SK-N-SH treated with all-trans-retinoic acid at 6 μM for 48 hours (cell line): Measurements from ENCODE around the gene TMEM164.

Source experiments
- ATAC-seq: fragments of 200-7000 bp; cut with Tn5 transposase; 3 replicates; pipeline ENCODE4 v1.9.1; 2020; ENCODE audit warnings: mild to moderate bottlenecking, moderate library complexity
- ARNTL ChIP-seq: fragments of 450-650 bp; formaldehyde crosslinking; IDR thresholded peaks from 2 replicates; pipeline ENCODE4 v1.5.0; 2020; ENCODE audit warnings: low read depth, mild to moderate bottlenecking, moderate library complexity, borderline replicate concordance
- BACH2 ChIP-seq: fragments of 250-450 bp; sonication (Bioruptor Pico); IDR thresholded peaks from 2 replicates; pipeline ENCODE4 v1.9.0; 2021; ENCODE audit warnings: mild to moderate bottlenecking, borderline replicate concordance
- GLIS3 ChIP-seq: fragments of 250-450 bp; sonication (Bioruptor Pico); IDR thresholded peaks from 2 replicates; pipeline ENCODE4 v1.5.0; 2020; ENCODE audit warnings: mild to moderate bottlenecking, moderate library complexity
- OSR1 ChIP-seq: fragments of 250-450 bp; sonication (Bioruptor Pico); IDR thresholded peaks from 2 replicates; pipeline ENCODE4 v1.8.0; 2022; ENCODE audit warnings: moderate library complexity, mild to moderate bottlenecking, inconsistent platforms
- RARB ChIP-seq: fragments of 250-450 bp; sonication (Bioruptor Pico); IDR thresholded peaks from 2 replicates; pipeline ENCODE4 v1.8.0; 2021; ENCODE audit warnings: mild to moderate bottlenecking, moderate library complexity
- TOX ChIP-seq: fragments of 250-450 bp; sonication (Bioruptor Pico); IDR thresholded peaks from 2 replicates; pipeline ENCODE4 v1.8.0; 2021; ENCODE audit warnings: mild to moderate bottlenecking, moderate library complexity, borderline replicate concordance
- ZFP3 ChIP-seq: fragments of 250-450 bp; sonication (Bioruptor Pico); IDR thresholded peaks from 2 replicates; pipeline ENCODE4 v1.5.0; 2020; ENCODE audit warnings: mild to moderate bottlenecking, moderate library complexity
- ZFP30 ChIP-seq: fragments of 450-650 bp; formaldehyde crosslinking; IDR thresholded peaks from 2 replicates; pipeline ENCODE4 v1.5.0; 2022; ENCODE audit warnings: mild to moderate bottlenecking, moderate library complexity
- ZNF70 ChIP-seq: fragments of 450-650 bp; formaldehyde crosslinking; IDR thresholded peaks from 2 replicates; pipeline ENCODE4 v1.5.0; 2020; ENCODE audit warnings: mild to moderate bottlenecking, moderate library complexity
- ZNF8 ChIP-seq: fragments of 450-650 bp; formaldehyde crosslinking; IDR thresholded peaks from 2 replicates; pipeline ENCODE4 v1.5.0; 2020; ENCODE audit warnings: mild to moderate bottlenecking, moderate library complexity
- TF ChIP-seq, protein P1 (sequence below): fragments of 250-450 bp; sonication (Bioruptor Pico); IDR thresholded peaks from 2 replicates; pipeline ENCODE4 v1.5.0; 2020; ENCODE audit warnings: mild to moderate bottlenecking, moderate library complexity
- TF ChIP-seq, protein P2 (sequence below): fragments of 250-450 bp; sonication (Bioruptor Pico); IDR thresholded peaks from 2 replicates; pipeline ENCODE4 v1.8.0; 2021; ENCODE audit warnings: low read depth, mild to moderate bottlenecking, moderate library complexity, borderline replicate concordance
- TF ChIP-seq, protein P3 (sequence below): fragments of 250-450 bp; sonication (Bioruptor Pico); IDR thresholded peaks from 2 replicates; pipeline ENCODE4 v1.5.1; 2020; ENCODE audit warnings: low read depth, mild to moderate bottlenecking, moderate library complexity
- TF ChIP-seq, protein P4 (sequence below): fragments of 250-450 bp; sonication (Bioruptor Pico); IDR thresholded peaks from 2 replicates; pipeline ENCODE4 v1.5.1; 2021; ENCODE audit warnings: mild to moderate bottlenecking, moderate library complexity
- TF ChIP-seq, protein P5 (sequence below): fragments of 250-450 bp; sonication (Bioruptor Pico); IDR thresholded peaks from 2 replicates; pipeline ENCODE4 v1.8.0; 2020; ENCODE audit warnings: mild to moderate bottlenecking, moderate library complexity, borderline replicate concordance

TMEM164 gene

DNA sequence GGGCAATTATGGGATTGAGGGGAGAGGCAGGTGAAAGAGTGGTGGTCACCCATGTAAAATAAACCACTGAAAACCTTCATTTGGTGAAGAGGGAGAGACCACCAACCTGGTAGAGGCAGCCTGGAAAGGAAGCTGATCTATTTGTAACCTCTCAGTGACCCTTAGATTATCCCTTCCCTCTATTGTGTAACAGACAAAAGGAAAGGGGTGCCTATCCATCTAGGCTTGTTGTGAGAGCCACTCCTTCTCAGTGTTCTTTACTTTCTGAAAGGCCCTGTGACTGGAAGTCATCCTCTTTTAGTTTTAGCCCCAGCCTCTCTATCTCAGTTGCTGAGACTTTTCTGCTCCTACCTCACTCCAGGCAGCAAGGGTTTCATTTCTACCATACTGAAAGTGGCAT, 142.4 kb downstream of the TMEM164 start:
- ATAC-seq = no peak

DNA sequence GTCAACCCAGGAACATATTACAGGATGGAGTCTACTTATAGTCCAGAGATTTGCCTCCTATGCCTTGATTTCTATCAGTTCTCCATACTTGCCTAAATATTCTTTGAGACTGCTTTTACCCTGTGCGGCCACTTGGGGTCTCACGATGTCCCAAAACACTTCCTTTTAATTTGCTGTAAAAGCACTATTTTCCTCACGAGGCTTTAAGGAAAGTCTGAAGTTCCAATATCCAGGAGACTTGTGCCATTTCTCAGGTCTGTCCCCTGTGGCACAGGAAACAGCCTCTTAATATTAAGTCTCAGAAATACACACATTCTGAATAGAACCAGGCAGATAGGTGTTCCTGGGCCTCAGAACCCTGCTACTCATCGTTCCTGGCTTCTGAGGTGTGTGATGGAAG, 142.9 kb downstream of the TMEM164 start:
- peak; percentile 85 for ATAC-seq
- TF ChIP-seq, protein P1, sequence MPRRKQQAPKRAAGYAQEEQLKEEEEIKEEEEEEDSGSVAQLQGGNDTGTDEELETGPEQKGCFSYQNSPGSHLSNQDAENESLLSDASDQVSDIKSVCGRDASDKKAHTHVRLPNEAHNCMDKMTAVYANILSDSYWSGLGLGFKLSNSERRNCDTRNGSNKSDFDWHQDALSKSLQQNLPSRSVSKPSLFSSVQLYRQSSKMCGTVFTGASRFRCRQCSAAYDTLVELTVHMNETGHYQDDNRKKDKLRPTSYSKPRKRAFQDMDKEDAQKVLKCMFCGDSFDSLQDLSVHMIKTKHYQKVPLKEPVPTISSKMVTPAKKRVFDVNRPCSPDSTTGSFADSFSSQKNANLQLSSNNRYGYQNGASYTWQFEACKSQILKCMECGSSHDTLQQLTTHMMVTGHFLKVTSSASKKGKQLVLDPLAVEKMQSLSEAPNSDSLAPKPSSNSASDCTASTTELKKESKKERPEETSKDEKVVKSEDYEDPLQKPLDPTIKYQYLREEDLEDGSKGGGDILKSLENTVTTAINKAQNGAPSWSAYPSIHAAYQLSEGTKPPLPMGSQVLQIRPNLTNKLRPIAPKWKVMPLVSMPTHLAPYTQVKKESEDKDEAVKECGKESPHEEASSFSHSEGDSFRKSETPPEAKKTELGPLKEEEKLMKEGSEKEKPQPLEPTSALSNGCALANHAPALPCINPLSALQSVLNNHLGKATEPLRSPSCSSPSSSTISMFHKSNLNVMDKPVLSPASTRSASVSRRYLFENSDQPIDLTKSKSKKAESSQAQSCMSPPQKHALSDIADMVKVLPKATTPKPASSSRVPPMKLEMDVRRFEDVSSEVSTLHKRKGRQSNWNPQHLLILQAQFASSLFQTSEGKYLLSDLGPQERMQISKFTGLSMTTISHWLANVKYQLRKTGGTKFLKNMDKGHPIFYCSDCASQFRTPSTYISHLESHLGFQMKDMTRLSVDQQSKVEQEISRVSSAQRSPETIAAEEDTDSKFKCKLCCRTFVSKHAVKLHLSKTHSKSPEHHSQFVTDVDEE = no peak
- no peak for TF ChIP-seq BACH2 (CRISPR knock-in tag)
- no peak for TF ChIP-seq RARB (CRISPR knock-in tag)
- TF ChIP-seq ZNF8 (CRISPR knock-in tag) = no peak
- TF ChIP-seq GLIS3 (CRISPR knock-in tag) = no peak
- no peak for TF ChIP-seq TOX

More for the DNA sequence above, 142.4 kb downstream of the TMEM164 start:
- TF ChIP-seq RARB (CRISPR knock-in tag) = no peak
- TF ChIP-seq, protein P2, sequence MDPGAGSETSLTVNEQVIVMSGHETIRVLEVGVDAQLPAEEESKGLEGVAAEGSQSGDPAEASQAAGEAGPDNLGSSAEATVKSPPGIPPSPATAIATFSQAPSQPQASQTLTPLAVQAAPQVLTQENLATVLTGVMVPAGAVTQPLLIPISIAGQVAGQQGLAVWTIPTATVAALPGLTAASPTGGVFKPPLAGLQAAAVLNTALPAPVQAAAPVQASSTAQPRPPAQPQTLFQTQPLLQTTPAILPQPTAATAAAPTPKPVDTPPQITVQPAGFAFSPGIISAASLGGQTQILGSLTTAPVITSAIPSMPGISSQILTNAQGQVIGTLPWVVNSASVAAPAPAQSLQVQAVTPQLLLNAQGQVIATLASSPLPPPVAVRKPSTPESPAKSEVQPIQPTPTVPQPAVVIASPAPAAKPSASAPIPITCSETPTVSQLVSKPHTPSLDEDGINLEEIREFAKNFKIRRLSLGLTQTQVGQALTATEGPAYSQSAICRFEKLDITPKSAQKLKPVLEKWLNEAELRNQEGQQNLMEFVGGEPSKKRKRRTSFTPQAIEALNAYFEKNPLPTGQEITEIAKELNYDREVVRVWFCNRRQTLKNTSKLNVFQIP (CRISPR knock-in tag) = no peak

DNA sequence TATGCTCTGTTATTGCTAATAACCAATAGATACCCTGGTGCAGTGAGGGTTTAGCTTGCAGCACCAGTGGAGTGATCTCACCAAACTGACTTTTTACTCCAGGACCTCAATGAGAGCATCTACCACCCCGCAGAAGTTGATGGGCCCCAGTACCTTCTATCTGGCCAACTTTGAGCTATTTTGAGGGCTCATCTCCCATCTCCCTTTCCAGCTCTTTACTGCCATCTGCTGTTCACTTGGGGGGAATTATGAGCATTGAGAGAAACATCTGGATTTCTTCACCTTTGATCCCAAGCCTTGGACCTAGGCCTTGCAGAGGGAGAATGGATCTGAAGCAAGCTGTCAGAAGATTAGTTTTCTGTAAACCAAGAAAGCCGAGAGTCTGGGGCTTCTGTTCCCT, 143.6 kb downstream of the TMEM164 start:
- peak; percentile 82 for ATAC-seq

DNA sequence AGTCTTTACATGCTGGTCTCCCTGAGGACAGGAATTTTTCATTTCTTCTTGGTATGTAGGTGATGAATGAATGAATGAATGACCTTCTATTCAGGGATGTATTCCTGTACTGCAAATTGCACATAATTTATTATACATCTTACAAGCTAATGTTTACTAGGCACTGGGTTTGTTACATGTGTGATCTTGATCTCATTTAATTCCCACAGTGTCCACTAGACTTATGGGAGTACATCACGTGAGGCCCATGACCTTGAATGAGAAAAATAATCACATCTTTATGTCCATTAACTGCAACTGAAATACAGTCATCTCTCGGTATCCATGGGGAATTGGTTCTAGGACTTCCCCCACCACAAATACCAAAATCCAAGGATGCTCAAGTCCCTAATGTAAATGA, 150.3 kb downstream of the TMEM164 start:
- ATAC-seq = no peak
- TF ChIP-seq, protein P3, sequence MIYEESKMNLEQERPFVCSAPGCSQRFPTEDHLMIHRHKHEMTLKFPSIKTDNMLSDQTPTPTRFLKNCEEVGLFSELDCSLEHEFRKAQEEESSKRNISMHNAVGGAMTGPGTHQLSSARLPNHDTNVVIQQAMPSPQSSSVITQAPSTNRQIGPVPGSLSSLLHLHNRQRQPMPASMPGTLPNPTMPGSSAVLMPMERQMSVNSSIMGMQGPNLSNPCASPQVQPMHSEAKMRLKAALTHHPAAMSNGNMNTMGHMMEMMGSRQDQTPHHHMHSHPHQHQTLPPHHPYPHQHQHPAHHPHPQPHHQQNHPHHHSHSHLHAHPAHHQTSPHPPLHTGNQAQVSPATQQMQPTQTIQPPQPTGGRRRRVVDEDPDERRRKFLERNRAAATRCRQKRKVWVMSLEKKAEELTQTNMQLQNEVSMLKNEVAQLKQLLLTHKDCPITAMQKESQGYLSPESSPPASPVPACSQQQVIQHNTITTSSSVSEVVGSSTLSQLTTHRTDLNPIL (CRISPR knock-in tag) = no peak
- no peak for TF ChIP-seq OSR1 (CRISPR knock-in tag)
- no peak for TF ChIP-seq ZFP30 (CRISPR knock-in tag)
- TF ChIP-seq ZFP3 (CRISPR knock-in tag) = no peak
- TF ChIP-seq, protein P4, sequence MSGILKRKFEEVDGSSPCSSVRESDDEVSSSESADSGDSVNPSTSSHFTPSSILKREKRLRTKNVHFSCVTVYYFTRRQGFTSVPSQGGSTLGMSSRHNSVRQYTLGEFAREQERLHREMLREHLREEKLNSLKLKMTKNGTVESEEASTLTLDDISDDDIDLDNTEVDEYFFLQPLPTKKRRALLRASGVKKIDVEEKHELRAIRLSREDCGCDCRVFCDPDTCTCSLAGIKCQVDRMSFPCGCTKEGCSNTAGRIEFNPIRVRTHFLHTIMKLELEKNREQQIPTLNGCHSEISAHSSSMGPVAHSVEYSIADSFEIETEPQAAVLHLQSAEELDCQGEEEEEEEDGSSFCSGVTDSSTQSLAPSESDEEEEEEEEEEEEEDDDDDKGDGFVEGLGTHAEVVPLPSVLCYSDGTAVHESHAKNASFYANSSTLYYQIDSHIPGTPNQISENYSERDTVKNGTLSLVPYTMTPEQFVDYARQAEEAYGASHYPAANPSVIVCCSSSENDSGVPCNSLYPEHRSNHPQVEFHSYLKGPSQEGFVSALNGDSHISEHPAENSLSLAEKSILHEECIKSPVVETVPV (CRISPR knock-in tag) = no peak
- no peak for TF ChIP-seq ZNF70
- TF ChIP-seq, protein P5, sequence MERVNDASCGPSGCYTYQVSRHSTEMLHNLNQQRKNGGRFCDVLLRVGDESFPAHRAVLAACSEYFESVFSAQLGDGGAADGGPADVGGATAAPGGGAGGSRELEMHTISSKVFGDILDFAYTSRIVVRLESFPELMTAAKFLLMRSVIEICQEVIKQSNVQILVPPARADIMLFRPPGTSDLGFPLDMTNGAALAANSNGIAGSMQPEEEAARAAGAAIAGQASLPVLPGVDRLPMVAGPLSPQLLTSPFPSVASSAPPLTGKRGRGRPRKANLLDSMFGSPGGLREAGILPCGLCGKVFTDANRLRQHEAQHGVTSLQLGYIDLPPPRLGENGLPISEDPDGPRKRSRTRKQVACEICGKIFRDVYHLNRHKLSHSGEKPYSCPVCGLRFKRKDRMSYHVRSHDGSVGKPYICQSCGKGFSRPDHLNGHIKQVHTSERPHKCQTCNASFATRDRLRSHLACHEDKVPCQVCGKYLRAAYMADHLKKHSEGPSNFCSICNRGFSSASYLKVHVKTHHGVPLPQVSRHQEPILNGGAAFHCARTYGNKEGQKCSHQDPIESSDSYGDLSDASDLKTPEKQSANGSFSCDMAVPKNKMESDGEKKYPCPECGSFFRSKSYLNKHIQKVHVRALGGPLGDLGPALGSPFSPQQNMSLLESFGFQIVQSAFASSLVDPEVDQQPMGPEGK (CRISPR knock-in tag) = no peak
- TF ChIP-seq, protein P1 = no peak
- TF ChIP-seq ARNTL (CRISPR knock-in tag) = no peak

More for the DNA sequence above, 143.6 kb downstream of the TMEM164 start:
- TF ChIP-seq, protein P5 (CRISPR knock-in tag) = no peak
